Colonic mucosa (tissue), 4 donors: ENCODE measurements around the gene CHRDL1. TPM values are rescaled to one million over a fixed set of nuclear protein-coding genes. Genes with fewer than 3 reads are reported as not detected.
A peak's percentile ranks its signal among the peaks of the same experiment; 100 is the strongest.
"Not testable (repeated sequence)": the region's sequence is repeated elsewhere in the genome, so short reads cannot be mapped to it uniquely, and the experiment has no call there.

Source experiments
- DNase-seq: peaks from one replicate; pipeline ENCODE4 v3.0.0-alpha.2; 2020
- H3K27ac ChIP-seq: fragments of 200-600 bp; one replicate; pipeline ENCODE4 v1.8.0; 2021
- H3K27me3 ChIP-seq: fragments of 200-600 bp; one replicate; pipeline ENCODE4 v1.8.0; 2021
- H3K36me3 ChIP-seq: fragments of 200-600 bp; one replicate; pipeline ENCODE4 v1.8.0; 2021
- H3K4me1 ChIP-seq: fragments of 200-600 bp; one replicate; pipeline ENCODE4 v1.8.0; 2021; ENCODE audit warnings: mild to moderate bottlenecking
- H3K4me3 ChIP-seq: fragments of 200-600 bp; one replicate; pipeline ENCODE4 v1.8.0; 2021
- H3K9ac ChIP-seq, 2 donors: one replicate each; pipeline ENCODE4 v1.7.0; 2013; ENCODE audit warnings: control low read depth in 2 of 2, low read depth in 2 of 2, low read length in 2 of 2
- H3K9me3 ChIP-seq: fragments of 200-600 bp; one replicate; pipeline ENCODE4 v1.8.0; 2021
- CTCF ChIP-seq: fragments of 200-600 bp; IDR thresholded peaks from one replicate; pipeline ENCODE4 v1.8.0; 2022; ENCODE audit warnings: antibody characterized with exemption, mild to moderate bottlenecking
- intact Hi-C: fragments of 100-400 bp; cut with DNase I; formaldehyde crosslinking; loops from one replicate; pipeline ENCODE4 v1.14.1; 2022
- total RNA-seq, 2 donors: library from RNA; stranded (reverse); fragmentation: NEBNext Ultra II Directional in 1 of 2; extraction: Animal tissue kit (Norgen Biotek cat#: 25700) in 1 of 2; gene quantifications; one replicate each; pipeline ENCODE4 v1.2.1, GENCODE V29; 2021
- donor health status: healthy.
- donor health status: DM: no; HTN: no; CAD: no.
- donor health status: DM: no; HTN: no; CAD: no.

The CHRDL1 gene
- total RNA-seq, 2 donors from 2014 or later, result 2.2 to 18.3 TPM

- peak; percentile 36 for DNase-seq
Measured at GRCh38 chrX:110665223-110666002, 130.2 kb downstream of the CHRDL1 start.

GRCh38 chrX:110657073-110657472 is 138.5 kb downstream of the CHRDL1 start:
- TF ChIP-seq CTCF, result no peak
- Histone ChIP-seq H3K4me1 (no peaks in the 10 kb centered on the region), H3K27ac (no peak overlapping the region), H3K27me3 (no peaks in the 10 kb centered on the region), H3K9ac (no peak overlapping the region), H3K4me3 (no peak overlapping the region), H3K36me3 (no peaks in the 10 kb centered on the region), H3K9me3 (no peaks in the 10 kb centered on the region)
- intact Hi-C loops, result no loop called here
- no peak for DNase-seq

More at GRCh38 chrX:110665223-110666002, 130.2 kb downstream of the CHRDL1 start:
- H3K9ac ChIP-seq, result no peak overlapping the region
- H3K4me3 ChIP-seq, result no peak overlapping the region
- intact Hi-C loops, result loop anchor here (10.0 kb wide), 1 partner anchor 211 kb away; no protein-coding TSS in a partner anchor
- H3K27ac ChIP-seq, result no peak overlapping the region
- H3K9me3 ChIP-seq, result no peaks in the 10 kb centered on the region
- H3K27me3 ChIP-seq, result no peaks in the 10 kb centered on the region
- H3K36me3 ChIP-seq, result no peaks in the 10 kb centered on the region
- TF ChIP-seq CTCF, result peak; percentile 24
- H3K4me1 ChIP-seq, result no peaks in the 10 kb centered on the region

GRCh38 chrX:110654280-110654679 is 141.3 kb downstream of the CHRDL1 start:
- H3K4me3 ChIP-seq, H3K4me1 ChIP-seq, H3K27me3 ChIP-seq, H3K27ac ChIP-seq, intact Hi-C loops, H3K9ac ChIP-seq, DNase-seq, H3K9me3 ChIP-seq, H3K36me3 ChIP-seq: not testable (repeated sequence)

- no peak overlapping the region for H3K4me3 ChIP-seq
- no peaks in the 10 kb centered on the region for H3K27me3 ChIP-seq
- no peak overlapping the region for H3K27ac ChIP-seq
- no peaks in the 10 kb centered on the region for H3K9me3 ChIP-seq
- no peaks in the 10 kb centered on the region for H3K36me3 ChIP-seq
- intact Hi-C loops, result no loop called here
- no peak overlapping the region for H3K9ac ChIP-seq
- H3K4me1 ChIP-seq, result no peaks in the 10 kb centered on the region
- no peak for DNase-seq
- no peak for TF ChIP-seq CTCF
Measured at GRCh38 chrX:110646386-110646785, 149.2 kb downstream of the CHRDL1 start.
